Lower leg skin (tissue), 3 donors: ENCODE results near the gene STX8.

Experiments
- POLR2A ChIP-seq, 2 donors: fragments of 450-650 bp; IDR thresholded peaks; one replicate each; pipeline ENCODE4 v1.6.1; 2016 to 2017; ENCODE audit warnings: antibody characterized with exemption in 2 of 2, mild to moderate bottlenecking in 1 of 2, moderate library complexity in 1 of 2
- TF ChIP-seq, protein P1 (sequence below), 3 donors: fragments of 450-650 bp; IDR thresholded peaks; one replicate each; pipeline ENCODE4 v1.5.1; 2016; ENCODE audit warnings: antibody characterized with exemption in 3 of 3, mild to moderate bottlenecking in 3 of 3, moderate library complexity in 2 of 3

- TF ChIP-seq, protein P1, sequence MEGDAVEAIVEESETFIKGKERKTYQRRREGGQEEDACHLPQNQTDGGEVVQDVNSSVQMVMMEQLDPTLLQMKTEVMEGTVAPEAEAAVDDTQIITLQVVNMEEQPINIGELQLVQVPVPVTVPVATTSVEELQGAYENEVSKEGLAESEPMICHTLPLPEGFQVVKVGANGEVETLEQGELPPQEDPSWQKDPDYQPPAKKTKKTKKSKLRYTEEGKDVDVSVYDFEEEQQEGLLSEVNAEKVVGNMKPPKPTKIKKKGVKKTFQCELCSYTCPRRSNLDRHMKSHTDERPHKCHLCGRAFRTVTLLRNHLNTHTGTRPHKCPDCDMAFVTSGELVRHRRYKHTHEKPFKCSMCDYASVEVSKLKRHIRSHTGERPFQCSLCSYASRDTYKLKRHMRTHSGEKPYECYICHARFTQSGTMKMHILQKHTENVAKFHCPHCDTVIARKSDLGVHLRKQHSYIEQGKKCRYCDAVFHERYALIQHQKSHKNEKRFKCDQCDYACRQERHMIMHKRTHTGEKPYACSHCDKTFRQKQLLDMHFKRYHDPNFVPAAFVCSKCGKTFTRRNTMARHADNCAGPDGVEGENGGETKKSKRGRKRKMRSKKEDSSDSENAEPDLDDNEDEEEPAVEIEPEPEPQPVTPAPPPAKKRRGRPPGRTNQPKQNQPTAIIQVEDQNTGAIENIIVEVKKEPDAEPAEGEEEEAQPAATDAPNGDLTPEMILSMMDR (IDR thresholded peaks at IDR 0.05), result no peak
- TF ChIP-seq POLR2A (IDR thresholded peaks at IDR 0.05), result no peak
Observed at GRCh38 chr17:9611557-9611956, 35.9 kb upstream of the STX8 start.
